HCT116 (cell line): ENCODE data around the gene ZPR1. TPM values are rescaled to one million over a fixed set of nuclear protein-coding genes. Genes with fewer than 3 reads are reported as not detected.

Source experiments
- ATAC-seq: fragments of 200-7000 bp; cut with Tn5 transposase; 2 replicates; pipeline ENCODE4 v1.9.1; 2020; ENCODE audit warnings: mild to moderate bottlenecking, moderate library complexity
- BruUV-seq: library from RNA; stranded (reverse); fragments of 400-500 nt; replicated peaks from 2 replicates; lab custom pipeline; 2021; lab: Mats Ljungman, UMichigan
- CTCF ChIA-PET: fragments of 300-600 bp; sonication (Branson Sonifier 250); formaldehyde crosslinking; loops from one replicate; lab custom pipeline; 2021; ENCODE audit warnings: antibody characterized with exemption; lab: Charles Lee
- POLR2A ChIA-PET: fragments of 300-600, 350-600 bp; sonication (Branson Sonifier 250); formaldehyde crosslinking; loops from one replicate; lab custom pipeline; 2021; ENCODE audit warnings: antibody characterized with exemption; lab: Charles Lee
- RAD21 ChIA-PET, 2 experiments: fragments of 300-600 bp; sonication (Branson Sonifier 250); formaldehyde crosslinking; loops; one replicate each; lab custom pipeline; 2023; ENCODE audit warnings: low total read pairs in 2 of 2; ENCODE audit not compliant: uncharacterized antibody in 2 of 2, unreplicated experiment in 2 of 2, low non-redundant PET in 1 of 2; lab: Charles Lee
- DNase-seq: peaks from one replicate; pipeline ENCODE4 v3.0.0-alpha.2; 2010; ENCODE audit warnings: low read depth, low spot score
- H2AFZ ChIP-seq: fragments of 200-600 bp; shearing (Covaris generic), sonication (generic); 2 replicates; pipeline ENCODE4 v1.6.1; 2017; ENCODE audit warnings: low read depth, mixed run types, mixed read lengths, antibody characterized with exemption, low read length; ENCODE audit not compliant: poor library complexity, severe bottlenecking
- H3K27ac ChIP-seq: 2 replicates; pipeline ENCODE4 v1.5.1; 2012; ENCODE audit warnings: low read depth, low read length
- H3K27me3 ChIP-seq: fragments of 200-600 bp; sonication (generic); 2 replicates; pipeline ENCODE4 v1.6.1; 2016; ENCODE audit warnings: mixed run types, low read length, mixed read lengths; ENCODE audit not compliant: insufficient read depth
- H3K36me3 ChIP-seq, 2 experiments: fragments of 200-500 bp in 1 of 2; fragments of 200-600 bp in 1 of 2; sonication (Bioruptor generic) in 1 of 2; sonication (generic) in 1 of 2; 2 replicates each; pipeline versions ENCODE4 v1.5.1 to v1.6.1; 2014 to 2016; ENCODE audit warnings: low read length in 2 of 2, inconsistent platforms in 1 of 2, mixed read lengths in 1 of 2, mixed run types in 1 of 2; ENCODE audit not compliant: insufficient read depth in 2 of 2, control insufficient read depth in 1 of 2
- H3K4me1 ChIP-seq, 2 experiments: fragments of 200-600 bp in 1 of 2; sonication (generic) in 1 of 2; 2 replicates each; pipeline versions ENCODE4 v1.5.1 to v1.6.1; 2012 to 2017; ENCODE audit warnings: low read length in 2 of 2, inconsistent platforms in 1 of 2, mild to moderate bottlenecking in 1 of 2, mixed read lengths in 1 of 2, mixed run types in 1 of 2, moderate library complexity in 1 of 2; ENCODE audit not compliant: insufficient read depth in 2 of 2, control insufficient read depth in 1 of 2
- H3K4me2 ChIP-seq: fragments of 200-600 bp; sonication (generic); 2 replicates; pipeline ENCODE4 v1.6.1; 2017; ENCODE audit warnings: mixed run types, low read length, mixed read lengths
- H3K4me3 ChIP-seq, 2 experiments: fragments of 200-600 bp in 1 of 2; sonication (generic) in 1 of 2; replicated peaks in 1 of 2; 2 replicates each; pipeline ENCODE4 v1.5.1; 2011 to 2016; ENCODE audit warnings: low read length in 2 of 2, control low read depth in 1 of 2, low read depth in 1 of 2, mild to moderate bottlenecking in 1 of 2, mixed read lengths in 1 of 2, mixed run types in 1 of 2
- H3K79me2 ChIP-seq: fragments of 200-600 bp; sonication (generic); 2 replicates; pipeline ENCODE4 v1.6.1; 2017; ENCODE audit warnings: mild to moderate bottlenecking, mixed run types, low read length, moderate library complexity, mixed read lengths; ENCODE audit not compliant: insufficient read depth
- H3K9ac ChIP-seq: fragments of 200-600 bp; sonication (generic); 2 replicates; pipeline ENCODE4 v1.6.1; 2016; ENCODE audit warnings: low read length, mixed read lengths
- H3K9me2 ChIP-seq: fragments of 200-600 bp; sonication (generic), shearing (Covaris generic); 2 replicates; pipeline ENCODE4 v1.6.1; 2017; ENCODE audit warnings: mixed run types, mild to moderate bottlenecking, moderate library complexity; ENCODE audit not compliant: insufficient read depth
- H3K9me3 ChIP-seq, 2 experiments: fragments of 200-500 bp in 1 of 2; fragments of 200-600 bp in 1 of 2; sonication (Bioruptor generic) in 1 of 2; sonication (generic) in 1 of 2; 2 replicates each; pipeline ENCODE4 v1.6.1; 2014 to 2017; ENCODE audit warnings: low read length in 2 of 2, mixed read lengths in 2 of 2, inconsistent platforms in 1 of 2, low read depth in 1 of 2, mild to moderate bottlenecking in 1 of 2, mixed run types in 1 of 2, moderate library complexity in 1 of 2; ENCODE audit not compliant: control insufficient read depth in 1 of 2, insufficient read depth in 1 of 2
- H4K20me1 ChIP-seq: fragments of 200-600 bp; sonication (generic), shearing (Covaris generic); 2 replicates; pipeline ENCODE4 v1.6.1; 2017; ENCODE audit warnings: mixed run types, mild to moderate bottlenecking, moderate library complexity; ENCODE audit not compliant: insufficient read depth
- ELF1 ChIP-seq: IDR thresholded peaks from 2 replicates; pipeline ENCODE4 v1.6.1; 2012; ENCODE audit warnings: low read depth, borderline replicate concordance
- EZH2 ChIP-seq: fragments of 200-600 bp; sonication (generic); IDR thresholded peaks from 2 replicates; pipeline ENCODE4 v1.6.1; 2017; ENCODE audit warnings: antibody characterized with exemption, mixed run types
- YY1 ChIP-seq: IDR thresholded peaks from 2 replicates; pipeline ENCODE4 v1.6.1; 2011; ENCODE audit warnings: low read length, low read depth, moderate library complexity, mild to moderate bottlenecking; ENCODE audit not compliant: insufficient replicate concordance; ENCODE audit errors: extremely low read depth
- ZBTB33 ChIP-seq: IDR thresholded peaks from 2 replicates; pipeline ENCODE4 v1.6.1; 2011; ENCODE audit warnings: mild to moderate bottlenecking, low read length, moderate library complexity; ENCODE audit not compliant: insufficient replicate concordance; ENCODE audit errors: extremely low read depth
- intact Hi-C: fragments of 100-400 bp; cut with micrococcal nuclease; formaldehyde crosslinking; loops from 2 replicates; pipeline ENCODE4 v1.10.0; 2022
- total RNA-seq: library from RNA; stranded (reverse); gene quantifications from one replicate; pipeline ENCODE4 v1.2.1, GENCODE V29; 2021; ENCODE audit not compliant: unreplicated experiment
- TF ChIP-seq, protein P1 (sequence below): IDR thresholded peaks from 2 replicates; pipeline ENCODE4 v1.6.1; 2012; ENCODE audit warnings: low read depth

Gene ZPR1
- total RNA-seq, 1 experiment from 2014 or later, result 56.3 TPM

DNA sequence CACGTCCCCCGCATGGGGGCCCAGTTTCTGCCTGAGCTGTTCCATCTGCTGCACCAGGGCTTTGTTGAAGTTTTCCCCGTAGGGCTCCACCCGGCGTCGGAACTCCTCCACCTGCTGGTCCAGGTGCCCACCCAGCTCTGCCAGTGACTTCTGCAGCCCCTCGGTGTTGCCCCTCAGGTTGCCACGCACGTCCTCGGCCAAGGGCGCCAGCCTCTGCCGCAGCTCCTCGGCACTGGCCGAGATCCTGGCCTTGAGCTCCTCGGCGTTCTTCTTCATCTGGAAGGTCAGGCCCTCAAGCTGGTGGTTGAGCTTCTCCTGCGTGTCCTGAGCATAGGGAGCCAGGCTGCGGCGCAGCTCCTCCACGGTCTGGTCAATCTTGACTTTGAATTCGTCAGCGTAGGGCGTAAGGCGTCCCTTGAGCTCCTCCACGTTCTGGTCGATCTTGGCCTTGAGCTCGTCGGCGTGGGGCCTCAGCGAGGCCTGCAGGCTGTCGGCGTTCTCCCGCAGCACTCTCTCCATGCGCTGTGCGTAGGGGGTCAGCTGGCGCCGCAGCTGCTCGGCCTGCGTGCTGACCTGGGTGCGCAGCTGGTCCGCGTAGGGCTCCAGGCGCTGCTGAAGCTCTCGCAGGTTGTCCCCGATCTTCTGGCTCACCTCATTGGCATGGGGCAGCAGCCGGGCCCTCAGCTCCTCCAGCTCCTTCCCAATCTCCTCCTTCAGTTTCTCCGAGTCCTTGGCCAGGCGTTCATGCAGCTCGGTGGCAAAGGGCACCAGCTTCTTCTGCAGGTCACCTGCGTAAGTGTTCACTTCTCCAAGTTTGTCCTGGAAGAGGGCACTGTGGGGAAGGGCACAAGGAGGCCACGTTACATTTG lies 33.5 kb upstream of the ZPR1 start:
- no peaks in the 10 kb centered on the region for H3K4me1 ChIP-seq
- intact Hi-C loops, result no loop called here
- POLR2A ChIA-PET, result no interaction called here

More for the DNA sequence above, 33.5 kb upstream of the ZPR1 start:
- DNase-seq (no peak), ATAC-seq (no peak)
- CTCF ChIA-PET, result interaction anchor here (0.5 to 2.1 kb wide), 3 partner anchors 10 to 309 kb away, joined by 3 to 5 read pairs (median 3); partner anchors contain the start of gene APOA5
- Histone ChIP-seq H3K4me2 (no peak overlapping the region), H3K9me2 (no peaks in the 10 kb centered on the region), H3K79me2 (no peaks in the 10 kb centered on the region), H2AFZ (no peak overlapping the region), H3K9me3 (no peaks in the 10 kb centered on the region), H3K36me3 (no peaks in the 10 kb centered on the region; a peak in 1 of 4 replicates), H4K20me1 (no peaks in the 10 kb centered on the region), H3K27me3 (no peaks in the 10 kb centered on the region), H3K9ac (no peak overlapping the region), H3K27ac (no peak overlapping the region), H3K4me3 (no peak overlapping the region)
- TF ChIP-seq, protein P1, sequence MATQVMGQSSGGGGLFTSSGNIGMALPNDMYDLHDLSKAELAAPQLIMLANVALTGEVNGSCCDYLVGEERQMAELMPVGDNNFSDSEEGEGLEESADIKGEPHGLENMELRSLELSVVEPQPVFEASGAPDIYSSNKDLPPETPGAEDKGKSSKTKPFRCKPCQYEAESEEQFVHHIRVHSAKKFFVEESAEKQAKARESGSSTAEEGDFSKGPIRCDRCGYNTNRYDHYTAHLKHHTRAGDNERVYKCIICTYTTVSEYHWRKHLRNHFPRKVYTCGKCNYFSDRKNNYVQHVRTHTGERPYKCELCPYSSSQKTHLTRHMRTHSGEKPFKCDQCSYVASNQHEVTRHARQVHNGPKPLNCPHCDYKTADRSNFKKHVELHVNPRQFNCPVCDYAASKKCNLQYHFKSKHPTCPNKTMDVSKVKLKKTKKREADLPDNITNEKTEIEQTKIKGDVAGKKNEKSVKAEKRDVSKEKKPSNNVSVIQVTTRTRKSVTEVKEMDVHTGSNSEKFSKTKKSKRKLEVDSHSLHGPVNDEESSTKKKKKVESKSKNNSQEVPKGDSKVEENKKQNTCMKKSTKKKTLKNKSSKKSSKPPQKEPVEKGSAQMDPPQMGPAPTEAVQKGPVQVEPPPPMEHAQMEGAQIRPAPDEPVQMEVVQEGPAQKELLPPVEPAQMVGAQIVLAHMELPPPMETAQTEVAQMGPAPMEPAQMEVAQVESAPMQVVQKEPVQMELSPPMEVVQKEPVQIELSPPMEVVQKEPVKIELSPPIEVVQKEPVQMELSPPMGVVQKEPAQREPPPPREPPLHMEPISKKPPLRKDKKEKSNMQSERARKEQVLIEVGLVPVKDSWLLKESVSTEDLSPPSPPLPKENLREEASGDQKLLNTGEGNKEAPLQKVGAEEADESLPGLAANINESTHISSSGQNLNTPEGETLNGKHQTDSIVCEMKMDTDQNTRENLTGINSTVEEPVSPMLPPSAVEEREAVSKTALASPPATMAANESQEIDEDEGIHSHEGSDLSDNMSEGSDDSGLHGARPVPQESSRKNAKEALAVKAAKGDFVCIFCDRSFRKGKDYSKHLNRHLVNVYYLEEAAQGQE, result no peak
- TF ChIP-seq YY1 (no peak), ELF1 (no peak), ZBTB33 (no peak), EZH2 (no peak)
- BruUV-seq, result no TSS peak
- RAD21 ChIA-PET, result no interaction called here
